A549 treated with CORT108297 at 1 μM for 4 hours (cell line): ENCODE data around the gene SPANXN3. TPM values are rescaled to one million over a fixed set of nuclear protein-coding genes. Genes with fewer than 3 reads are reported as not detected.

ENCODE experiments used
- total RNA-seq: library from RNA; stranded (reverse); fragments of 200-300 nt; extraction: Qiagen RNA extraction; gene quantifications from 5 replicates; pipeline ENCODE4 v1.2.3, GENCODE V29; 2022

Gene SPANXN3, protein sequence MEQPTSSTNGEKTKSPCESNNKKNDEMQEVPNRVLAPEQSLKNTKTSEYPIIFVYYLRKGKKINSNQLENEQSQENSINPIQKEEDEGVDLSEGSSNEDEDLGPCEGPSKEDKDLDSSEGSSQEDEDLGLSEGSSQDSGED
- total RNA-seq, result not detected in 5 replicates

DNA sequence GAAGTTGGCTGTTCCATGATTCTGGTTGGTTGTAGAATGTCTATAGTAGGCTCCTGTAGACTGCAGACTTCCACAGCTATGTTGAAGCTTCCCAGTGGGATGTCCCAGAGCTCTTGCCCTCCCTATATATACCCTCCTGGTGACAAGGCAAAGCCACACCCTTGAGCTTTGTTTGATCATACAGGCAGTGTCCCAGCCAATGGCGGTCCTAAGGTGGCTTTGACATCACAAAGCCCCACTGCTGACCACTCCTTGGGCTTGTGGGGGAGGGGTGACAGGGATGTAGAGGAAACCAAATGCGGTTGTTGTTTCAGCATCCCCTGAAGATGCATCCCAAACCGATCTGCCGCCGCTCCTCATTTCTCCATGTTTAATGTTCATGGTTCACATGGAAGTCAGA lies at the start of gene SPANXN3:
TSS of gene SPANXN3 (minus strand) at position 101 of the 400 bp plus-strand sequence. CDS start at position 17, 84 bp downstream.

Other genes with a start within 250 kb of the SPANXN3 start
- gene SLITRK4, start 118.6 kb upstream of the SPANXN3 start, total RNA-seq, result 0.02 TPM in 1 of 5 replicates, not detected in the others
- not detected in 5 replicates for gene SPANXN2, start 203.3 kb upstream of the SPANXN3 start, total RNA-seq